PC-9 (cell line): ENCODE results near the gene OPHN1.
A peak's percentile ranks its signal among the peaks of the same experiment; 100 is the strongest.

Experiments used
- CTCF ChIP-seq: fragments of 200-600 bp; sonication (generic); conservative IDR thresholded peaks from 2 replicates; pipeline ENCODE4 v1.6.1; 2017; ENCODE audit warnings: mixed run types, antibody characterized with exemption, mild to moderate bottlenecking, moderate library complexity
- EZH2 ChIP-seq: fragments of 200-600 bp; sonication (generic); IDR thresholded peaks from 2 replicates; pipeline ENCODE4 v1.8.0; 2017; ENCODE audit warnings: antibody characterized with exemption, low read depth

GRCh38 chrX:68462653-68463052 lies 29.4 kb upstream of the OPHN1 start:
- TF ChIP-seq CTCF (peak; percentile 67), EZH2 (no peak)
